Measurements from ENCODE around the gene PCDHA6.
"Not testable (repeated sequence)": the region's sequence is repeated elsewhere in the genome, so short reads cannot be mapped to it uniquely, and the experiment has no call there.

The PCDHA6 gene

GRCh38 chr5:140842798-140843733 lies 15.3 kb downstream of the PCDHA6 start:
- no peak overlapping the region for H3K23ac ChIP-seq (ENCODE audit: low read length in 2 of 2)
- H3K4me3 ChIP-seq (ENCODE audit: insufficient read depth in 1 of 2, low read depth in 1 of 2, low read length in 2 of 2): no peak overlapping the region

GRCh38 chr5:140848139-140849102 lies 20.7 kb downstream of the PCDHA6 start, which contains the start of gene PCDHA9:
TSS of gene PCDHA9 (plus strand) at chr5:140848382. CDS start at chr5:140848496, 114 bp downstream.
- not testable (repeated sequence) for H2BK15ac ChIP-seq (ENCODE audit: low read depth, poor library complexity, severe bottlenecking); H2BK5ac ChIP-seq (ENCODE audit: low read depth, low read length, poor library complexity, severe bottlenecking); H3K36me3 ChIP-seq (ENCODE audit: control insufficient read depth in 1 of 2, insufficient read depth in 2 of 2, low read depth in 1 of 2, low read length in 2 of 2); H3K79me1 ChIP-seq (replicated peaks; ENCODE audit: low read length, poor library complexity, severe bottlenecking); H2BK12ac ChIP-seq (ENCODE audit: low read length in 2 of 2); H3K4me2 ChIP-seq (ENCODE audit: low read length, poor library complexity, severe bottlenecking); H4K91ac ChIP-seq (ENCODE audit: low read length); H3K27me3 ChIP-seq (ENCODE audit: control insufficient read depth in 1 of 2, insufficient read depth in 1 of 2, low read length in 2 of 2); H3K9ac ChIP-seq (ENCODE audit: low read length); H3K23ac ChIP-seq (ENCODE audit: low read length in 2 of 2); H4K8ac ChIP-seq (ENCODE audit: low read length); H3K4ac ChIP-seq (ENCODE audit: low read depth in 1 of 2, low read length in 2 of 2); H2BK120ac ChIP-seq (ENCODE audit: low read depth, low read length); H2AK5ac ChIP-seq (ENCODE audit: low read length, severe bottlenecking); H2AFZ ChIP-seq (ENCODE audit: low read depth, low read length); H3K14ac ChIP-seq (ENCODE audit: low read length in 2 of 2); H3K18ac ChIP-seq (ENCODE audit: low read depth in 1 of 2, low read length in 2 of 2); H3K27ac ChIP-seq (ENCODE audit: low read length, poor library complexity, severe bottlenecking); H3K4me1 ChIP-seq (ENCODE audit: control insufficient read depth, insufficient read depth, low read depth, low read length); DNase-seq; H3K4me3 ChIP-seq (ENCODE audit: insufficient read depth in 1 of 2, low read depth in 1 of 2, low read length in 2 of 2)
- WGBS: 96% methylated on average over 20 of the region's 48 CpGs
- peaks cover 42% of the 10 kb centered on the region for H3K9me3 ChIP-seq (ENCODE audit: control insufficient read depth, low read length)

More at GRCh38 chr5:140842798-140843733, 15.3 kb downstream of the PCDHA6 start:
- peaks cover 38% of the 10 kb centered on the region for H3K9me3 ChIP-seq (ENCODE audit: control insufficient read depth, low read length)
- H4K8ac ChIP-seq (ENCODE audit: low read length): no peak overlapping the region
- no peak for DNase-seq
- H2BK120ac ChIP-seq (ENCODE audit: low read depth, low read length): no peak overlapping the region
- H3K4me1 ChIP-seq (ENCODE audit: control insufficient read depth, insufficient read depth, low read depth, low read length): no peaks in the 10 kb centered on the region
- no peak overlapping the region for H2AK5ac ChIP-seq (ENCODE audit: low read length, severe bottlenecking)
- no peak overlapping the region for H3K14ac ChIP-seq (ENCODE audit: low read length in 2 of 2)
- no peak overlapping the region for H3K18ac ChIP-seq (ENCODE audit: low read depth in 1 of 2, low read length in 2 of 2)
- no peak overlapping the region for H2AFZ ChIP-seq (ENCODE audit: low read depth, low read length)
- no peak overlapping the region for H3K9ac ChIP-seq (ENCODE audit: low read length)
- no peak overlapping the region for H3K4ac ChIP-seq (ENCODE audit: low read depth in 1 of 2, low read length in 2 of 2)
- no peak overlapping the region for H3K27ac ChIP-seq (ENCODE audit: low read length, poor library complexity, severe bottlenecking)
- no peak overlapping the region for H2BK15ac ChIP-seq (ENCODE audit: low read depth, poor library complexity, severe bottlenecking)
- peaks cover 0 to 11% of the 10 kb centered on the region in 2 experiments for H3K36me3 ChIP-seq (ENCODE audit: control insufficient read depth in 1 of 2, insufficient read depth in 2 of 2, low read depth in 1 of 2, low read length in 2 of 2)
- no peak overlapping the region for H2BK12ac ChIP-seq (ENCODE audit: low read length in 2 of 2)
- H4K91ac ChIP-seq (ENCODE audit: low read length): no peak overlapping the region
- H2BK5ac ChIP-seq (ENCODE audit: low read depth, low read length, poor library complexity, severe bottlenecking): no peak overlapping the region
- H3K4me2 ChIP-seq (ENCODE audit: low read length, poor library complexity, severe bottlenecking): no peak overlapping the region
- WGBS: 97% methylated on average over 46 of the region's 87 CpGs
- no peaks in the 10 kb centered on the region for H3K79me1 ChIP-seq (replicated peaks; ENCODE audit: low read length, poor library complexity, severe bottlenecking)
- H3K27me3 ChIP-seq (ENCODE audit: control insufficient read depth in 1 of 2, insufficient read depth in 1 of 2, low read length in 2 of 2): no peaks in the 10 kb centered on the region

- H2BK15ac ChIP-seq (ENCODE audit: low read depth, poor library complexity, severe bottlenecking); H3K9ac ChIP-seq (ENCODE audit: low read length); H3K27me3 ChIP-seq (ENCODE audit: control insufficient read depth in 1 of 2, insufficient read depth in 1 of 2, low read length in 2 of 2); H3K27ac ChIP-seq (ENCODE audit: low read length, poor library complexity, severe bottlenecking); H4K8ac ChIP-seq (ENCODE audit: low read length); H3K4me2 ChIP-seq (ENCODE audit: low read length, poor library complexity, severe bottlenecking); H3K36me3 ChIP-seq (ENCODE audit: control insufficient read depth in 1 of 2, insufficient read depth in 2 of 2, low read depth in 1 of 2, low read length in 2 of 2); H4K91ac ChIP-seq (ENCODE audit: low read length); H3K23ac ChIP-seq (ENCODE audit: low read length in 2 of 2); H2BK5ac ChIP-seq (ENCODE audit: low read depth, low read length, poor library complexity, severe bottlenecking); H3K4ac ChIP-seq (ENCODE audit: low read depth in 1 of 2, low read length in 2 of 2); H3K4me1 ChIP-seq (ENCODE audit: control insufficient read depth, insufficient read depth, low read depth, low read length); H3K4me3 ChIP-seq (ENCODE audit: insufficient read depth in 1 of 2, low read depth in 1 of 2, low read length in 2 of 2); H3K79me1 ChIP-seq (replicated peaks; ENCODE audit: low read length, poor library complexity, severe bottlenecking); H2BK12ac ChIP-seq (ENCODE audit: low read length in 2 of 2); DNase-seq; H3K14ac ChIP-seq (ENCODE audit: low read length in 2 of 2); H2AK5ac ChIP-seq (ENCODE audit: low read length, severe bottlenecking); H2BK120ac ChIP-seq (ENCODE audit: low read depth, low read length); H3K18ac ChIP-seq (ENCODE audit: low read depth in 1 of 2, low read length in 2 of 2); H2AFZ ChIP-seq (ENCODE audit: low read depth, low read length): not testable (repeated sequence)
- peaks cover 41% of the 10 kb centered on the region for H3K9me3 ChIP-seq (ENCODE audit: control insufficient read depth, low read length)
- 97% methylated on average over 73 of the region's 101 CpGs for WGBS
Measured at GRCh38 chr5:140849831-140850634, 22.3 kb downstream of the PCDHA6 start.
